HL-60/S4 (cell line): ENCODE data around the gene SHISA8.

Source experiments
- in situ Hi-C: fragments of 300-500 bp; cut with MboI; formaldehyde crosslinking; loops from 2 replicates; pipeline ENCODE4 v1.14.3; 2022; ENCODE audit warnings: low sequenced_read_pairs

Gene SHISA8

GRCh38 chr22:41916745-41917358, 2.0 kb upstream of the SHISA8 start:
- in situ Hi-C loops, result no loop called here

- in situ Hi-C loops, result no loop called here
These were observed 1.1 kb upstream of the SHISA8 start for GRCh38 chr22:41915786-41916493.

- in situ Hi-C loops, result no loop called here
These were observed 251 bp downstream of the SHISA8 start for GRCh38 chr22:41914611-41915034.

- in situ Hi-C loops, result no loop called here
These were observed 886 bp downstream of the SHISA8 start for GRCh38 chr22:41913842-41914534.

- in situ Hi-C loops, result no loop called here
These were observed 1.7 kb downstream of the SHISA8 start for GRCh38 chr22:41913040-41913719.

- in situ Hi-C loops, result no loop called here
These were observed 2.4 kb downstream of the SHISA8 start for GRCh38 chr22:41912338-41913039.

GRCh38 chr22:41911001-41911611, 3.8 kb downstream of the SHISA8 start:
- in situ Hi-C loops, result no loop called here

GRCh38 chr22:41910050-41911000, 4.5 kb downstream of the SHISA8 start:
- in situ Hi-C loops, result no loop called here

- in situ Hi-C loops, result no loop called here
These were observed 5.4 kb downstream of the SHISA8 start for GRCh38 chr22:41909310-41910049.

GRCh38 chr22:41908411-41909309, 6.2 kb downstream of the SHISA8 start:
- in situ Hi-C loops, result no loop called here

- in situ Hi-C loops, result no loop called here
These were observed 7.2 kb downstream of the SHISA8 start for GRCh38 chr22:41907436-41908401.

GRCh38 chr22:41906822-41907221, 8.1 kb downstream of the SHISA8 start:
- in situ Hi-C loops, result no loop called here

- in situ Hi-C loops, result no loop called here
These were observed 9.3 kb downstream of the SHISA8 start for GRCh38 chr22:41905411-41906202.

GRCh38 chr22:41904450-41905410, 10.1 kb downstream of the SHISA8 start:
- in situ Hi-C loops, result no loop called here
